ENCODE measurements around the gene DSTN. TPM values are rescaled to one million over a fixed set of nuclear protein-coding genes. Genes with fewer than 3 reads are reported as not detected.
A peak's percentile ranks its signal among the peaks of the same experiment; 100 is the strongest.

DSTN gene
- total RNA-seq, 1 experiment from 2014 or later, result 412 TPM

DNA sequence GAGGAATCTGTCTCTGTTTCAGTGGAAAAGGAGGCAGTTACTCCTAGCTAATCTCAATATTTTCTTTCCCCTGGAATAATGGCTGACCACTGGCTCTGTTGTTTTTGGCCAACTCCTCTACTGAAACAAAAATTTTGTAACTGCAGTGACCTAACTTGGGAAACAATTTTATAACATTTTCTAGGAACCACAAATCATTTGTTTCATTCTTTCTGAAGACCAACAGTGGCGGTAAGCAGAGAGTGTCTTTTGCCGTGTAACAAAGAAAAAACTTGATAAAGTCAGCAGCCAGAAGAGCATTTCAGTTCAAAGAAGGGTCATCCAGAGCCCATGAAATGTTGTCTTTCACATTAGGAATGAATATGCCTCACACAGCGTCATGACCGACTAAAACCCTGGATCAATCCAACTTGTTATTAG, 26.9 kb upstream of the DSTN start:
- ChIA-PET CTCF (interaction anchor here (0.8 kb wide), 1 partner anchor 24 kb away, joined by 4 read pairs; no protein-coding TSS in a partner anchor), POLR2A (interaction anchor here (0.6 to 1.2 kb wide), 2 partner anchors 16 to 24 kb away, joined by 3 to 5 read pairs; no protein-coding TSS in a partner anchor)
- ATAC-seq (no peak), DNase-seq (ENCODE audit: low read depth, low spot score) (no peak)
- Histone ChIP-seq H3K9me3 (ENCODE audit: control insufficient read depth, insufficient read depth, low read depth, low read length) (no peaks in the 10 kb centered on the region), H3K27ac (ENCODE audit: low read length) (peak overlapping the region; percentile 41; the same call in 1 of the 2 replicates), H3K36me3 (ENCODE audit: control insufficient read depth, insufficient read depth, low read length) (no peaks in the 10 kb centered on the region), H3K27me3 (ENCODE audit: control insufficient read depth, insufficient read depth, low read length) (no peaks in the 10 kb centered on the region), H3K4me3 (ENCODE audit: low read depth in 2 of 2, low read length in 2 of 2) (no peak overlapping the region), H3K4me1 (ENCODE audit: control insufficient read depth, insufficient read depth, low read length) (peaks cover 10% of the 10 kb centered on the region)
- in situ Hi-C loops (cut with HindIII; ENCODE audit: low pct_unique_long_range_greater_than_20kb, low sequenced_read_pairs) (no loop called here), intact Hi-C loops (cut with micrococcal nuclease; ENCODE audit: unreplicated experiment) (no loop called here)
- TF ChIP-seq POLR2AphosphoS5 (IDR thresholded peaks at IDR 0.05; ENCODE audit: low read depth, low read length), result no peak
- no peak for TF ChIP-seq CTCF (IDR thresholded peaks at IDR 0.05)
- TF ChIP-seq SIN3A (IDR thresholded peaks at IDR 0.05; ENCODE audit: borderline replicate concordance, insufficient read depth, low read depth, low read length), result no peak
- no peak for TF ChIP-seq TCF7L2 (IDR thresholded peaks at IDR 0.05; ENCODE audit: low read depth, low read length)
- TF ChIP-seq, protein P1, sequence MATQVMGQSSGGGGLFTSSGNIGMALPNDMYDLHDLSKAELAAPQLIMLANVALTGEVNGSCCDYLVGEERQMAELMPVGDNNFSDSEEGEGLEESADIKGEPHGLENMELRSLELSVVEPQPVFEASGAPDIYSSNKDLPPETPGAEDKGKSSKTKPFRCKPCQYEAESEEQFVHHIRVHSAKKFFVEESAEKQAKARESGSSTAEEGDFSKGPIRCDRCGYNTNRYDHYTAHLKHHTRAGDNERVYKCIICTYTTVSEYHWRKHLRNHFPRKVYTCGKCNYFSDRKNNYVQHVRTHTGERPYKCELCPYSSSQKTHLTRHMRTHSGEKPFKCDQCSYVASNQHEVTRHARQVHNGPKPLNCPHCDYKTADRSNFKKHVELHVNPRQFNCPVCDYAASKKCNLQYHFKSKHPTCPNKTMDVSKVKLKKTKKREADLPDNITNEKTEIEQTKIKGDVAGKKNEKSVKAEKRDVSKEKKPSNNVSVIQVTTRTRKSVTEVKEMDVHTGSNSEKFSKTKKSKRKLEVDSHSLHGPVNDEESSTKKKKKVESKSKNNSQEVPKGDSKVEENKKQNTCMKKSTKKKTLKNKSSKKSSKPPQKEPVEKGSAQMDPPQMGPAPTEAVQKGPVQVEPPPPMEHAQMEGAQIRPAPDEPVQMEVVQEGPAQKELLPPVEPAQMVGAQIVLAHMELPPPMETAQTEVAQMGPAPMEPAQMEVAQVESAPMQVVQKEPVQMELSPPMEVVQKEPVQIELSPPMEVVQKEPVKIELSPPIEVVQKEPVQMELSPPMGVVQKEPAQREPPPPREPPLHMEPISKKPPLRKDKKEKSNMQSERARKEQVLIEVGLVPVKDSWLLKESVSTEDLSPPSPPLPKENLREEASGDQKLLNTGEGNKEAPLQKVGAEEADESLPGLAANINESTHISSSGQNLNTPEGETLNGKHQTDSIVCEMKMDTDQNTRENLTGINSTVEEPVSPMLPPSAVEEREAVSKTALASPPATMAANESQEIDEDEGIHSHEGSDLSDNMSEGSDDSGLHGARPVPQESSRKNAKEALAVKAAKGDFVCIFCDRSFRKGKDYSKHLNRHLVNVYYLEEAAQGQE (IDR thresholded peaks at IDR 0.05; ENCODE audit: insufficient read depth in 1 of 2, low read depth in 2 of 2, low read length in 1 of 2), result no peak
- BruUV-seq (replicated peaks), result no TSS peak

DNA sequence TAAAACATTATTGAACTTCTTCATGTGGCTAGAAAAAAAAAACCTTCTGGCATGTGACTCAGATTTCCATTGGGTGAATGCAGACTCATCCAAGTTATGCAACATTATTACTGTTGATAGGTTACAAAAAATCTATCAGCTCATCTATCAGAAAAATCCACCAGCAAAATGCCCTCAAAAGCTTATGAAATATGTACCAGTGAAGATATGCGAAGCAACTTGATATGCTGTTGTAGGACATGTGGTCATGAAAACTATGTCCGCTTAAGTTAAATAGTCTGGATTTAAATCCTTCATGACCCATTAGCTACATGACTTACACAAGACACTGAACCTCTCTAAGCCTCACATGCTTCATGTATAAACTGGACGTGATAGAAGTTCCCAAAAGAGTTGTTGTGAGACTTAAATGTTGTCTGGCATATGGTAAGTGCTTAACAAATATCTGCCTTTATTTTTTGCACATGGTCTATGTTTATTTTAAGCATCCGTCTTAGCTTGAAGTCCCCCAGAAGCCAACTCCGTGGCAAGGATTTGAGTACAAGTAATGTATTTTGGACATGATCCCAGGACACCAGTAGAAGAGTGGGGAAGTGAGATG, 26.2 kb upstream of the DSTN start:
- Histone ChIP-seq H3K9me3 (ENCODE audit: control insufficient read depth, insufficient read depth, low read depth, low read length) (no peaks in the 10 kb centered on the region), H3K27ac (ENCODE audit: low read length) (peak overlapping the region; percentile 41; the same call in 1 of the 2 replicates), H3K27me3 (ENCODE audit: control insufficient read depth, insufficient read depth, low read length) (no peaks in the 10 kb centered on the region), H3K4me1 (ENCODE audit: control insufficient read depth, insufficient read depth, low read length) (peaks cover 6% of the 10 kb centered on the region), H3K4me3 (ENCODE audit: low read depth in 2 of 2, low read length in 2 of 2) (no peak overlapping the region), H3K36me3 (ENCODE audit: control insufficient read depth, insufficient read depth, low read length) (no peaks in the 10 kb centered on the region)
- TF ChIP-seq, protein P1 (IDR thresholded peaks at IDR 0.05; ENCODE audit: insufficient read depth in 1 of 2, low read depth in 2 of 2, low read length in 1 of 2), result no peak
- intact Hi-C loops (cut with micrococcal nuclease; ENCODE audit: unreplicated experiment), result no loop called here
- CTCF ChIA-PET, result no interaction called here
- in situ Hi-C loops (cut with HindIII; ENCODE audit: low pct_unique_long_range_greater_than_20kb, low sequenced_read_pairs), result no loop called here
- POLR2A ChIA-PET, result interaction anchor here (0.6 to 1.2 kb wide), 2 partner anchors 15 to 23 kb away, joined by 3 to 5 read pairs; no protein-coding TSS in a partner anchor
- ATAC-seq, result no peak
- no peak for DNase-seq (ENCODE audit: low read depth, low spot score)
- BruUV-seq (replicated peaks), result no TSS peak

Measured in Panc1 (cell line).